SJCRH30 (cell line): ENCODE data around the gene TMEM69. TPM values are rescaled to one million over a fixed set of nuclear protein-coding genes. Genes with fewer than 3 reads are reported as not detected.
"Not testable (repeated sequence)": the region's sequence is repeated elsewhere in the genome, so short reads cannot be mapped to it uniquely, and the experiment has no call there.

ENCODE experiments used
- DNase-seq, 2 experiments: peaks; one replicate each; pipeline ENCODE4 v3.0.0-alpha.2; 2015 to 2020
- H3K27ac ChIP-seq: fragments of 250-450 bp; sonication (Bioruptor Pico); 2 replicates; pipeline ENCODE4 v1.5.1; 2020; ENCODE audit warnings: mild to moderate bottlenecking, moderate library complexity
- H3K27me3 ChIP-seq: fragments of 250-450 bp; sonication (Bioruptor Pico); 2 replicates; pipeline ENCODE4 v1.5.1; 2020; ENCODE audit warnings: mild to moderate bottlenecking, moderate library complexity
- H3K36me3 ChIP-seq: fragments of 250-450 bp; sonication (Bioruptor Pico); 2 replicates; pipeline ENCODE4 v1.5.1; 2020; ENCODE audit warnings: mild to moderate bottlenecking, moderate library complexity
- H3K4me1 ChIP-seq: fragments of 250-450 bp; sonication (Bioruptor Pico); 2 replicates; pipeline ENCODE4 v1.5.1; 2020; ENCODE audit warnings: mild to moderate bottlenecking, moderate library complexity
- H3K4me3 ChIP-seq: fragments of 250-450 bp; sonication (Bioruptor Pico); 2 replicates; pipeline ENCODE4 v1.5.1; 2020; ENCODE audit warnings: mild to moderate bottlenecking, moderate library complexity
- H3K9me3 ChIP-seq: fragments of 250-450 bp; sonication (Bioruptor Pico); replicated peaks from 2 replicates; pipeline ENCODE4 v1.5.1; 2020; ENCODE audit warnings: mild to moderate bottlenecking, moderate library complexity
- total RNA-seq: library from RNA; depleted of rRNA; stranded (reverse); fragments of >200 nt; shearing (Covaris generic); gene quantifications from 2 replicates; pipeline ENCODE4 v1.2.3, GENCODE V29; 2014

Gene TMEM69
- total RNA-seq, 1 experiment from 2014 or later, result 50.6 TPM

DNA sequence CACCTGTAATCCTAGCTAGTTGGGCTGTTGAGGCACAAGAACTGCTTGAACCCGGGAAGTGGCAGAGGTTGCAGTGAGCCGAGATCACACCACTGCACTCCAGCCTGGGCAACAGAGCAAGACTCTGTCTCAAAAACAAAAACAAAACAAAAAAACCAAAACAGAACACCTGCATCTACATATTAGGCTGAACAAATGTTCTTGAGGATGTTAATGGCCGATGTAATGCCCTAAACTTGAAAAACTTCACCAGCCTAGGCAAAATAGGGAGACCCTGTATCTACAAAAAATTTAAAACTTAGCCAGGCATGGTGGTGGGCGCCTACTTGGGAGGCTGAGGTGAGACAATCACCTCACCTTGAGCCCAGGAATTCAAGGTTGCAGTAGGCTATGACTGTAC, 19.5 kb upstream of the TMEM69 start:
- no peaks in the 10 kb centered on the region for H3K4me1 ChIP-seq
- H3K36me3 ChIP-seq, result no peaks in the 10 kb centered on the region; the same call in 1 of the 2 replicates
- H3K27me3 ChIP-seq, result no peaks in the 10 kb centered on the region
- no peak for DNase-seq
- no peak overlapping the region for H3K27ac ChIP-seq
- H3K4me3 ChIP-seq, result no peak overlapping the region
- no peaks in the 10 kb centered on the region for H3K9me3 ChIP-seq

DNA sequence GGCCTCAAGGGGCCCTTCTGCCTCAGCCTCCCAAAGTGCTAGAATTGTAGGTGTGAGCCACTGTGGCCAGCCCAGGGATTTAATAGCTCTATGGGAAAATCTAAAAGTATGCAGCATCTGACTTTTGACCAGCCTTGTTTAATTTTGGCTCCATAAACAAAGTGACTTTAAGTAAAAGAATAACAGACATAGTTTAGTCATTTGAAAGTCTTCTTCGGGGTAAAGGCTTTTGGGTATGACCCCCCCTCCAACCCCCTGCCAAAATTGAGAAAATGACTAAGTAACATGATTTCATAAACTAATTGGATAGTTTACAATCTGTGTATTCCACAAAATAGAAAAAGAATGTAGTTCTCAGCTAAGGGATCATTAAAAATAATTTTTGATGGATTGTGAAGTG, 18.6 kb upstream of the TMEM69 start:
- H3K4me3 ChIP-seq, result no peak overlapping the region

DNA sequence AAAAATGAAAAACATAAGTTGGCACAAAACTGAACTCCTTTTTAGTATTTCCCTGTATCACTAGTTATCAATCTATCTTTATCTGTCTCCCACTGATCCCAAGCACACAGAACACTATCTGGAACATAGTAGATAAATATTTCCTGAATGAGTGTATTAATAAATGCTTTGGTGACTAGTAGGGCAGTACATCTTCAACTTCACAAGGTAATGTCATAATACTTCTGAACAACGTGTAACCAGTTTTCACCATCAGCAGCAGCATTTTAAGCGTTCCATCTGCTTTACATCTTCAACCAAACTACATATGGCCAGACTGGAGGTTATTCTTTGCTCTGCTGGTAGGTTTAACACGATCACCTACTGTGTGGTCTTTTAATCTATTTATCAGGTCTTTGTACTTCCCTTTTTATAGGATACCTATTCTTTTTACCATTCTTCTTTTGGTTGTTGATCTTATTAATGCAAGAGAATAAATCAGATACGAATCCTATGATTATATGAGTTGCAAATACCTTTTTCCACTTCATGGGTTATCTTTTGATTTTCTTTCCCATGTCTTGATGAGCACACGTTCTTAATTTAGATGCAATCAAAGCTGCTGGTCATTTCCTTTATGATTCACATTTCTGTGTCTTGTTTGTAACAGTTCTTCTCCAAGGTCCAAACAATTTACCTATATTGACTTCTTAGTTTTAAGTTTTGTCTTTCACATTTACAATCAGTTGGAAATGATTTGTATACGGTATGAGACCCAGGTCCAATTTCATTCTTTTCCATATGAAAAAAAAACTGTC, 17.9 kb upstream of the TMEM69 start:
- peaks cover 4% of the 10 kb centered on the region; the same call in 1 of the 2 replicates for H3K4me1 ChIP-seq
- H3K4me3 ChIP-seq, result no peak overlapping the region
- peaks cover 8% of the 10 kb centered on the region for H3K36me3 ChIP-seq
- no peak overlapping the region for H3K27ac ChIP-seq
- no peak for DNase-seq
- no peaks in the 10 kb centered on the region for H3K27me3 ChIP-seq
- no peaks in the 10 kb centered on the region for H3K9me3 ChIP-seq

More for the DNA sequence above, 18.6 kb upstream of the TMEM69 start:
- H3K4me1 ChIP-seq, result peaks cover 4% of the 10 kb centered on the region; the same call in 1 of the 2 replicates
- peaks cover 1% of the 10 kb centered on the region for H3K36me3 ChIP-seq
- DNase-seq, result no peak
- H3K27me3 ChIP-seq, result no peaks in the 10 kb centered on the region
- H3K27ac ChIP-seq, result no peak overlapping the region
- H3K9me3 ChIP-seq, result no peaks in the 10 kb centered on the region

DNA sequence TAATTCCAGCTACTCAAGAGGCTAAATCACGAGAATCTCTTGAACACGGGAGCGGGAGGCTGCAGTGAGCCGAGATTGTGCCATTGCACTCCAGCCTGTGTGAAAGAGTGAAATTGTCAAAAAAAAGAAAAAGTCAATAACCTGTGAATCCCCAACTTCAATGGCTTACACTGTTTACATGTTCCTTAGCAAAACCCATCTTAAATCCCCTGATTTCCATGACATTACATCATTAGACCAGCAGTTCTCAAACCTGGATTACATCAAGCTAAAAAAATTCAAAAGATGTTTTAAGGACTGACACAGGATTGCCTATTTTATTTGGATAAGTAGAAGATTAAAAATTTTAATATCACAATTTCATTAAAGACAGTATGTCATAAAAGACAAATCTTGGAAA, 14.0 kb upstream of the TMEM69 start:
- no peak overlapping the region for H3K4me3 ChIP-seq
- no peaks in the 10 kb centered on the region for H3K9me3 ChIP-seq

DNA sequence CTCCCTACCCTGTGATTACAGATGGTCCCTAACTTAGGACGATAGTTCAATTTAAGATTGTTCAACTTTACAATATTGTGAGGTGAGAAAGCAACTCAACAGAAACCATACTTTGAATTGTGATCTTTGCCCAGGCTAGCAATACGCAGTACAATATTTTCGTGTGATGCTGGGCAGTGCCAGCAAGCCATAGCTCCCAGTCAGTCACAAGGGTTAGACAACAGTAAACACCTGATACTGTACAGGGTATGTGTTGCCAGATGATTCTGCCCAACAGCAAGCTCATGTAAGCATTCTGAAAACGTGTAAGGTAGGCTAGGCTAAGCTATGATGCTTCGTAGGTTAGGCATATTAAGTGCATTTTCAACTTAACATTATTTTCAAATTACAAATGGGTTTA, 13.5 kb upstream of the TMEM69 start:
- no peaks in the 10 kb centered on the region for H3K9me3 ChIP-seq
- no peak for DNase-seq
- H3K4me3 ChIP-seq, result no peak overlapping the region
- no peak overlapping the region for H3K27ac ChIP-seq
- no peaks in the 10 kb centered on the region for H3K27me3 ChIP-seq
- peaks cover 11% of the 10 kb centered on the region for H3K36me3 ChIP-seq
- peaks cover 7% of the 10 kb centered on the region; the same call in 1 of the 2 replicates for H3K4me1 ChIP-seq

More for the DNA sequence above, 14.0 kb upstream of the TMEM69 start:
- Histone ChIP-seq H3K4me1 (peaks cover 4% of the 10 kb centered on the region; the same call in 1 of the 2 replicates), H3K27ac (no peak overlapping the region), H3K27me3 (no peaks in the 10 kb centered on the region), H3K36me3 (peaks cover 11% of the 10 kb centered on the region)
- DNase-seq, result no peak

DNA sequence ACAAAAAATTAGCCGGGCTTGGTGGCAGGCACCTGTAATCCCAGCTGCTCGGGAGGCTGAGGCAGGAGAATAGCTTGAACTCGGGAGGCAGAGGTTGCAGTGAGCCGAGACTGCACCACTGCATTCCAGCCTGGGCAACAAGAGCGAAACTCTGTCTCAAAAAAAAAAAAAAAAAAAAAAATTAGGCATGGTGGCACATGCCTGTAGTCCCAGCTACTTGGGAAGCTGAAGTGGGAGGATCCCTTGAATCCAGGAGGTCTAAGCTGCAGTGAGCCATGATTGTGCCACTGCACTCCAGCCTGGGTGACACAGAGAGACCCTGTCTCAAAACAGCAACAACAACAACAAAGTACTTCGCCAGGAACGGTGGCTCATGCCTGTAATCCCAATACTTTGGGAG, 11.4 kb upstream of the TMEM69 start:
- not testable (repeated sequence) for H3K27me3 ChIP-seq, H3K4me3 ChIP-seq, DNase-seq, H3K4me1 ChIP-seq, H3K27ac ChIP-seq, H3K9me3 ChIP-seq
- peaks cover 14% of the 10 kb centered on the region for H3K36me3 ChIP-seq

DNA sequence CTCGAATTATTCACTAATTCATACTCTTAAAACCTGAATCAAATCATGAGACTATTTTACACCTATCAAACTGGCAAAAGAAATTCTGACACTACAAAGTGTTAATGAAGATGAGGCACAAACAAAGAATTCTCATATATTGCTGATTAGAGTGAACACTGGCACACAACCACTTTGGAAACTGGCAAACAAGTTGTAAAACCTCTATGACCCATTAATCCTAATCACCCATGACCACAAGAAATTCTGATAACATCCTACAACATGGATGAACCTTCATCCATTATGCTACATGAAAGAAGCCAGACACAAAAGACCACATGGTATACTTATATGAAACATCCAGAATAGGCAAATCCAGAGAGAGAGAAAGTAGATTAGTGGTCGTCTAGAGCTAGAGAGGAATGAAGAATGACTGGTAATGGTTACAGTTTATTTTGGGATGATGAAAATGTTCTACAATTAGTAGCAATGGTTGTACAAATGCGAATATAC, 10.2 kb upstream of the TMEM69 start:
- DNase-seq, result no peak
- Histone ChIP-seq H3K36me3 (peaks cover 14% of the 10 kb centered on the region), H3K4me1 (peaks cover 7% of the 10 kb centered on the region; the same call in 1 of the 2 replicates), H3K9me3 (no peaks in the 10 kb centered on the region), H3K4me3 (no peak overlapping the region), H3K27ac (no peak overlapping the region), H3K27me3 (no peaks in the 10 kb centered on the region)

DNA sequence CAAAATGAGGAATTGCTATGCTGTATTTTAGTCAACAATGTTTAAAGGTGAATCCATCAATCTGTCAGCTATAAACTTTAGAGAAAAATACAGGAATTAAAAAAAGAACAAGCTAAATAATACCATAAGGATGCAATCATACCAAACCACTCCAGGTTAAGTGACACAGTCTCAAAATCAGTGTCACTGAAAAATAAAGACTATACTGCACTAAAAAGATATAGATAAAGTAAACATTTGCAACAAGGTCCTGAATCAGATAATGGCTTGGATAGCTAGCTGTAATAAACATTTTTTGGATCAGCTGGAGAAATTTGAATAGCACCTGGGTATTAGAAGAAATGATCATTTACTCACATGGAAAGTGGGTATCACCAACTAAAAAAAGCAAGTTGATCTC, 9.5 kb upstream of the TMEM69 start:
- H3K4me3 ChIP-seq, result no peak overlapping the region
- no peak for DNase-seq
- no peak overlapping the region for H3K27ac ChIP-seq
- H3K36me3 ChIP-seq, result peaks cover 14% of the 10 kb centered on the region
- H3K4me1 ChIP-seq, result peaks cover 7% of the 10 kb centered on the region; the same call in 1 of the 2 replicates
- no peaks in the 10 kb centered on the region for H3K27me3 ChIP-seq
- no peaks in the 10 kb centered on the region for H3K9me3 ChIP-seq

DNA sequence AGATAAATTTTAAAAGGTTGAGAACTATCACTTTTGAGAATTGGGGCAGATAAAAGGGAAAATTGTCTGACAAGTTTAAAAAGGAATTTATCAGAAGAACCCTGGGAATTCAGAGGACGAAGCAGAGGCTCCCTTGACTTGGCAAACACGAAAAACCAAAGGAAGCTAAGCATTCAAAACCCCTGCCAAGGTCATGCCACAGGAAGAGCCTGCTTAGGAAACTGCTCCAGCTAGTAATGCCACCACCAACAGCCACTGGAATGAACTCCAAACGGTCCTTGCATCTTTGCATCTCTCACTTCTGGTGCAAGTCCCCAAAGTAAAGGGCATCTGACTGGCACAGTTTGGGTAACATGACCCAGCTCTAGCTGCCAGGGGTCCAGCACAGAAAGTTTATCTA, 8.9 kb upstream of the TMEM69 start:
- Histone ChIP-seq H3K4me1 (peaks cover 3% of the 10 kb centered on the region; the same call in 1 of the 2 replicates), H3K4me3 (no peak overlapping the region)
- no peak for DNase-seq

DNA sequence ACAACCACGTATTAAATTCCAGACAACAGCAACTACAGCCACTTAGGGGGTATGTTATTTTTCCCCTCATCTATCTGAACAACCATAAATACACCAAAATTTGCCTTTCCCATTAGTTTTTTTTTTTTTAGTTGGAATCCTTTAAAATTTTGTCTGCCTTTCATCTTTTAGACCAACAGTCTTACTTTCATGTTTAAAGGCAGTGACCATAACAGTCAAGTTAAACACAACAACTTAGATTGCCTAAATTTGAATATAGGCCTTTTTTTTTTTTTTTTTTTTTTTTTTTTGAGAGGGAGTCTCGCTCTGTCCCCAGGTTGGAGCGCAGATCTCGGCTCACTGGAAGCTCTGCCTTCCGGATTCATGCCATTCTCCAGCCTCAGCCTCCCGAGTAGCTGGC, 5.0 kb upstream of the TMEM69 start:
- Histone ChIP-seq H3K9me3 (no peaks in the 10 kb centered on the region), H3K36me3 (peaks cover 6% of the 10 kb centered on the region; the same call in 1 of the 2 replicates), H3K4me1 (peaks cover 6% of the 10 kb centered on the region), H3K4me3 (no peak overlapping the region), H3K27me3 (no peaks in the 10 kb centered on the region), H3K27ac (no peak overlapping the region)
- DNase-seq, result no peak

More for the DNA sequence above, 8.9 kb upstream of the TMEM69 start:
- Histone ChIP-seq H3K36me3 (peaks cover 14% of the 10 kb centered on the region; the same call in 1 of the 2 replicates), H3K27ac (no peak overlapping the region), H3K9me3 (no peaks in the 10 kb centered on the region), H3K27me3 (no peaks in the 10 kb centered on the region)

DNA sequence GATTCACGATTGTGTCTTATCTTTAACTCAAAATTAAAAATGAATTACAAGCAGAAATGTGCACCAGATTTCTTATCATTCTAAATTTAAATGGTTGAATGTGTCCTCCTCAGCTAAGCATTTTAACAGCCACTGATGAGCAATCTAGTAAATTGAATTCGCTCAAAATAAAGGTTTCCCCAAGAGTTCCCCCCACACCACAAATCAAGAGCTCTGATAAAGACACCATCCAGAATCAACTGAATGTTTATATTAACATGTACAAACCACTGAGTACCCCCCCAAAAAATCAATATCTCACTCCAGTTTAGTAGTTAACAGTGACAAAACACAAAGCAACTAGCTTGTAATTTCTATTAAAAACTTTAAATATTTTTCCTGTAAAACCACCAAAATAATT, 3.6 kb upstream of the TMEM69 start:
- DNase-seq, result no peak
- H3K9me3 ChIP-seq, result no peaks in the 10 kb centered on the region
- no peaks in the 10 kb centered on the region for H3K27me3 ChIP-seq
- no peak overlapping the region; the same call in 1 of the 2 replicates for H3K4me3 ChIP-seq
- no peak overlapping the region for H3K27ac ChIP-seq
- H3K4me1 ChIP-seq, result peaks cover 3% of the 10 kb centered on the region; the same call in 1 of the 2 replicates
- H3K36me3 ChIP-seq, result 0 out of 2 replicates have a peak, but pooled peaks cover 3% of the 10 kb centered on the region

DNA sequence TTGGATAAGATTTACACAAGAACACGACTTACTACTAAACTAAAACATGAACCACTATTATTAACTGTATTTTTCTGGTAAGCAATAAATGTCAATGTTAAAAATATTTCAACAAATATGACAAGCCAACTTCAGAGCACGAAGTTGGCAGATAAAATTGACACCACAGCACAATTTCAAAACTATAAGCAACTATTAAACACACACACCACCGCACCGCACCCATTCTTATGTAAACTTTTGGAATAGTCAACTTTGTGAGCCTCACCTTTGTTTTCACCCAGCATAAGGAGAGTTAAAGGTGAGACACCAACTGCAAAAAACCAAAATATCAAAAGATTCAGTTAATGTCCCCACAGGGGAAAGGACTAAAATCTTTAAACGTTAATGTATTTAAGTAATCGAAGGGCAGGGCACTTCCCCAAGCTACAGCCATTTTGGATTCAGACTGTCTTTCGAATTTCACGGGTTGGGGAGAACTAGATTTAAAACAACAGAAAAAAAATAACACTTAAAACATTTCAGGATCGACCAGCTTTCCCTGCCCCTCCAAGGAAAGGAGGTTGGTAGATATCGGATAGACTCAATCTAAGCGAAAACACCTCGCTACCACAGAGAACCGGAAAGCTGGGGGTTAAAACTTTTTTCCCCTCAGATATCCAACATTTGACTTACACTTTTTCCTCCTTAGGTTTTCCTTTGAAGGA, 2.5 kb upstream of the TMEM69 start:
- 0 out of 2 replicates have a peak, but pooled peaks cover 3% of the 10 kb centered on the region for H3K36me3 ChIP-seq
- peak in 1 of 2 experiments; percentile 30 for DNase-seq
- peak overlapping the region; percentile 88 for H3K4me3 ChIP-seq
- no peaks in the 10 kb centered on the region for H3K9me3 ChIP-seq
- no peaks in the 10 kb centered on the region for H3K27me3 ChIP-seq
- peak overlapping the region; percentile 92 for H3K27ac ChIP-seq
- peaks cover 3% of the 10 kb centered on the region; the same call in 1 of the 2 replicates for H3K4me1 ChIP-seq

DNA sequence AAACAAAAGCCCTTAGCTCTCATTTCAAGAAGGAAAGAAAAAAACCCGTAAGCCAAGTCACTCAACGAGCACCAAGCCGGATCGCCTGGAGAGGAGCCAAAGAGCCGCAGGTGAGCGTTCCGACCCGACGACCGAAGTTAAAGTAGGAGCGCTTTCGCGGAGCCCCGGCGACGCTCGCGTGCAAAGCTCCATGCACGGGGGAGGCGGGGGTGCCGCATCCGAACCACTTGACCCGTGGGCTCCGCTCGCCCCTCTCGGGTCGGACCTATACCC, 2.0 kb upstream of the TMEM69 start:
- no peaks in the 10 kb centered on the region; the same call in 1 of the 2 replicates for H3K36me3 ChIP-seq
- no peaks in the 10 kb centered on the region for H3K9me3 ChIP-seq
- no peaks in the 10 kb centered on the region for H3K27me3 ChIP-seq
- H3K4me1 ChIP-seq, result peaks cover 3% of the 10 kb centered on the region; the same call in 1 of the 2 replicates
- peak overlapping the region; percentile 92 for H3K27ac ChIP-seq
- H3K4me3 ChIP-seq, result peak overlapping the region; percentile 88
- DNase-seq, result no peak

DNA sequence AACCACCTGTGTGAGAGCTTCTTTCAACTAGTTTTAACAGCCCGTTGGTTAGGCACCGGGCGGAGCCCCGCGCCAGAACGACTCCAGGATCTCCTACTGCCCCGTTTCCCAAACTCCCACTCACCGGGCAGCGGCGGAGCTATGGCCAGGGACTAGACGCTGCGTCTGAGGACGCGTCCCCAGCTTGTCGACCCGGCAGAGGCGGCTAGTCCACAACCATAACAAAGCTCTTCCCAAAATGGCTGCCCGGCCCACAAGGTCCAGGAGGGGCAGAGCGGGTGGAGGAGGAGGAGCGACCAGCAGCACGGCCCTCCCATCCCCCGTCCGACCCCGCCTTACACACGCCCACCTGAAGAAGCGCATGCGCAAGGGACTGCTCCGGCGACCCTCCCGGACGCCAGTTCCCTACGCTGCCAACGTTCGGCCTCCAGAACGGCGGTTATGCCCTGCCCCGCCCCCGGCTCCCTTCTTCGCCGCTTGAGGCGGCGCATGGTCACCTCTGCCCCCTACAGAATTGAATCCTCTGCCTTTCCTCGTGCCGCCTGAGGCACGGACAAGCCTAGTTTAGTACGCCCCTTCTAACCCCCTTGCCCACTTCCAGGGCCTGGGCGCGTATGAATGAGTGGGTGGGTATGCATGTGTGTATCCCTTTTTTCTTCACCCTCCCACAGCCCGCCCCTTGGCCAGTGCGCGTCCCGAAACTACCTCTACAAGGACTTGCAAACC, 1.5 kb upstream of the TMEM69 start, which contains the start of gene GPBP1L1:
Gene GPBP1L1, minus strand, starts transcription at position 246 of the 726 bp plus-strand sequence. CDS start 27,446 bp downstream, outside the sequence.
- Histone ChIP-seq H3K27ac (peak within 1 kb of the TSS; percentile 92), H3K9me3 (no peaks in the 10 kb centered on the region), H3K4me3 (peak within 1 kb of the TSS; percentile 88), H3K4me1 (peaks cover 3% of the 10 kb centered on the region; the same call in 1 of the 2 replicates), H3K36me3 (no peaks in the 10 kb centered on the region; the same call in 1 of the 2 replicates), H3K27me3 (no peaks in the 10 kb centered on the region)
- peak; percentile 99 for DNase-seq
